Muscle layer of colon (tissue), 2 donors: Measurements from ENCODE around the gene MYL10.

ENCODE experiments used
- H3K27ac ChIP-seq: one replicate; pipeline ENCODE4 v1.7.0; 2013; ENCODE audit warnings: low read depth, mild to moderate bottlenecking, low read length, moderate library complexity
- H3K27me3 ChIP-seq, 2 donors: one replicate each; pipeline ENCODE4 v1.7.0; 2013; ENCODE audit warnings: low read length in 2 of 2, mild to moderate bottlenecking in 2 of 2; ENCODE audit not compliant: insufficient read depth in 2 of 2, control insufficient read depth in 1 of 2
- H3K36me3 ChIP-seq: one replicate; pipeline ENCODE4 v1.7.0; 2013; ENCODE audit warnings: mild to moderate bottlenecking, low read length; ENCODE audit not compliant: insufficient read depth
- H3K4me1 ChIP-seq: one replicate; pipeline ENCODE4 v1.7.0; 2013; ENCODE audit warnings: mild to moderate bottlenecking, low read length; ENCODE audit not compliant: insufficient read depth
- H3K4me3 ChIP-seq, 2 donors: one replicate each; pipeline ENCODE4 v1.7.0; 2013; ENCODE audit warnings: low read length in 2 of 2, low read depth in 1 of 2, mild to moderate bottlenecking in 1 of 2, moderate library complexity in 1 of 2
- H3K9ac ChIP-seq: one replicate; pipeline ENCODE4 v1.7.0; 2013; ENCODE audit warnings: low read length
- H3K9me3 ChIP-seq: one replicate; pipeline ENCODE4 v1.7.0; 2013; ENCODE audit warnings: mild to moderate bottlenecking, low read length
- donor health status: abdominal sarcoma.
- donor health status: Adenocarcinoma of cecum.

MYL10 gene

DNA sequence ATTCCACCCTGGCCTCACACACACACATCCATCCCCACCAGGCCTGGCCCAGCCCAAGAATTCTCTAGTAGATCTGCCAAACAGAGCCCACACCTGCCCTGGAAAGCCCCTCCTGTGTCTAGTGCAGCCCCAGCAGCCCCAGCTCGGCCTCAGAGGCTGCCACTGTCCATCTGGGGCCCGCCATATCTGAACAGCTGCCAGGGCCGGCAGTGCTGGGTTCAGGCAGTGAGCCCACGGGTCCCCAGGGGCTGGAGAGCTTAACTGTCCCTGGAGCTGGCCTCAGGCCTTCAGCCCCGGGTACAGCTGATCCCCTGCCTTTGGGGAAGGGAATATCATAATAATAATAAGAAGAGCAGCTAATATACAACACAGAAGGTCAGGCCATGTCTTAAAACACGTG is 574 bp downstream of the MYL10 start:
- H3K9ac ChIP-seq = no peak overlapping the region
- H3K27me3 ChIP-seq = peaks cover 0 to 23% of the 10 kb centered on the region in 2 donors
- no peaks in the 10 kb centered on the region for H3K4me1 ChIP-seq
- H3K36me3 ChIP-seq = no peaks in the 10 kb centered on the region
- no peak overlapping the region for H3K4me3 ChIP-seq
- no peaks in the 10 kb centered on the region for H3K9me3 ChIP-seq
- no peak overlapping the region for H3K27ac ChIP-seq

GRCh38 chr7:101626758-101627157 is 2.3 kb downstream of the MYL10 start:
- no peak overlapping the region for H3K9ac ChIP-seq
- H3K9me3 ChIP-seq = no peaks in the 10 kb centered on the region
- peaks cover 0 to 28% of the 10 kb centered on the region in 2 donors for H3K27me3 ChIP-seq
- H3K4me3 ChIP-seq = no peak overlapping the region
- H3K27ac ChIP-seq = no peak overlapping the region
- H3K4me1 ChIP-seq = no peaks in the 10 kb centered on the region
- H3K36me3 ChIP-seq = no peaks in the 10 kb centered on the region

DNA sequence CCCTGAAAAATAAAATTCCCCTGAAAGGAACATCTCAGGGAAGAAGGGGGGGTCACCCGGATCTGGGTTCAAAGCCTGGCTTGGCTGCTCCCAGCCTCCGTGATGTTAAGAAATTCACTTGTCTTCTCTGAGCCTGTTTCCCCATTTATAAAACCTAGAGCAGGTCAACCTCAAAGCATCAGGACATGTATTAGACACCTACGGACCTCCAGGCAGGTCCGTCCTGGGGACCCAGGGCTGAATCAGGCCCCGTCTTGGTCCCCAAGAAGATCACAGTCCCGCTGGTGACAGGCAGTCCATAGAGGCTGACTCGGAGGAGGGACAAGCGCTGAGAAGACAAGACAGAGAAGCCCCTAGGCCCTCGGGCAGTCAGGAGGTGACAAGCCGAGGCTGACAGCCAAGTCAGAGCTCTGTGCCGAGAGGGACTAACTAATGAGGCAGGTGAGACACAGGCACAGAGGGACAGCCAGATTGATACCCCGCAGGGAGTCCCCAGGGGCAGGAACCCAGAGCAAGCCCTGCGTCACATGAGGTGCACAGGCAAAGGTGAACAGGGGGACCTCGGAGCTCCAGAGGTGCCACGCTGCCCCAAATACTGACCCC is 2.9 kb downstream of the MYL10 start:
- Histone ChIP-seq H3K4me1 (no peaks in the 10 kb centered on the region), H3K27me3 (peaks cover 0 to 28% of the 10 kb centered on the region in 2 donors), H3K4me3 (no peak overlapping the region), H3K36me3 (no peaks in the 10 kb centered on the region), H3K27ac (no peak overlapping the region), H3K9ac (no peak overlapping the region), H3K9me3 (no peaks in the 10 kb centered on the region)

GRCh38 chr7:101625031-101625791 is 3.9 kb downstream of the MYL10 start:
- Histone ChIP-seq H3K27ac (no peak overlapping the region), H3K27me3 (peaks cover 0 to 25% of the 10 kb centered on the region in 2 donors), H3K4me1 (no peaks in the 10 kb centered on the region), H3K9ac (no peak overlapping the region), H3K9me3 (no peaks in the 10 kb centered on the region), H3K4me3 (no peak overlapping the region), H3K36me3 (no peaks in the 10 kb centered on the region)

- H3K36me3 ChIP-seq = no peaks in the 10 kb centered on the region
- H3K4me3 ChIP-seq = no peak overlapping the region
- H3K4me1 ChIP-seq = no peaks in the 10 kb centered on the region
- H3K9ac ChIP-seq = no peak overlapping the region
- peaks cover 0 to 25% of the 10 kb centered on the region in 2 donors for H3K27me3 ChIP-seq
- no peak overlapping the region for H3K27ac ChIP-seq
- no peaks in the 10 kb centered on the region for H3K9me3 ChIP-seq
These were observed 4.7 kb downstream of the MYL10 start for GRCh38 chr7:101624246-101625001.

DNA sequence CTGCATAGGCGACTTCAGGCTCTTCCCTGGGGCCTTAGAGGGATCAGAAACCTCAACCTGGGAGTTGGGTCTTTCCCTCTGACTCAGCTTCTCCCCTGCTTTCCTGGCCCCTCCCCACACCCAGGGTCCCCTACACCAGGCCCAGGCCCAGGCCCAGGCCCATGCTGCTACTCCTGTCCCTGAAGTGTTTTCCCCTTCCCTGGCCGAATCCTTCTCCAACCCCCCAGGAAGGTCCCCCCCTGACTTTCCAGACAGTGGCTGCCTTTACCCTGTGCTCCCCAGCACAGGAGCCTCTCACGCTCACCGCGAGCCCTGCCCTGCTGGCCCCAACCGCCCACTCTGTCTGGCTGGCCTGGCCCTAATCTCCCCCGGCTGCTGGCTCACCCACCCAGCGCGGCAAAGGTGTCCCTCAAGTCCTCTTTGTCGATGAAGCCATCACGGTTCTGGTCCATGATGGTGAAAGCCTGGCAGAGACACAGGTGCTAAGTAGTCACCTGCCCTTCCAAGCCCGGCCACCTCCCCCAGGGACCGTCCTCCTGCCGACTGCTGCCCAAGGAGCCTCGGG is 6.4 kb downstream of the MYL10 start:
- Histone ChIP-seq H3K27ac (no peak overlapping the region), H3K9ac (no peak overlapping the region), H3K27me3 (peaks cover 0 to 25% of the 10 kb centered on the region in 2 donors), H3K4me3 (no peak overlapping the region), H3K9me3 (no peaks in the 10 kb centered on the region), H3K36me3 (no peaks in the 10 kb centered on the region), H3K4me1 (no peaks in the 10 kb centered on the region)

DNA sequence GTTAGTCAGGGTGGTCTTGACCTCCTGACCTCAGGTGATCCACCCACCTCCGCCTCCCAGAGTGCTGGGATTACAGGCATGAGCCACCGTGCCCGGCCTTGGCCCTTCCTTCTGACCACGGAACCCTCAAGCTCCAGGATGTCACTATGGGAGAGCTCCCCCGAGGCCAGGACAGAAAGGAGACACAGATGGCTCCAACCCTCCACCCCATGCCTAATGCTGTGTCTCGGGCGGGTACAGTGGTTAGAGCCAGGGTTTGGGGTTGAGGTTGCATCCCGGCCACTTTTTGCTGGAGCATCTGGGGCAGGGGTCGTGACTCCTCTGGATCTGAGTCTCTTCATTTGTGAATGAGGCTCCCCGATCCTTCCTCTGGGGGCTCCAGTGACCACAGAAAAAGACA is 8.1 kb downstream of the MYL10 start:
- Histone ChIP-seq H3K4me3 (no peak overlapping the region), H3K27ac (no peak overlapping the region), H3K4me1 (no peaks in the 10 kb centered on the region), H3K9ac (no peak overlapping the region), H3K9me3 (no peaks in the 10 kb centered on the region), H3K36me3 (no peaks in the 10 kb centered on the region), H3K27me3 (peaks cover 0 to 24% of the 10 kb centered on the region in 2 donors)

DNA sequence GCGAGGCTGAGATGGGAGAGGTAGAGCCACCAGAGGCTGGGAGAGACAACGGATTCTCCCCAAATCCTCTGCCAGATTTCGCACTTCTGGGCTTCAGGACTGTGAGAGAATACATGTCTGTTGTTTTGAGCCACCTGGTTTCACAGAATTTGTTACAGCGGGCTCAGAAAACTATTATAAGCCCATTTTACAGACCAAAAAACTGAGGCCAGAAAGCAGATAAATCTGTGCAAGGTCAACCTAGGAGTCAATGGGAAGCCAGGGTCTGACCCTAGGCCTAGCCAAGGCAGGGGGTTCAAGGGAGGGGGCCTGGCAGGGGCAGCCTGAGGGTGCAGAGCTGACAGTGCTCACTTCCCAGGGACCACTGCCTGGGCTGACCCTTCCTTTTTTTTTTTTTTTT is 8.7 kb downstream of the MYL10 start:
- Histone ChIP-seq H3K4me3 (no peak overlapping the region), H3K4me1 (no peaks in the 10 kb centered on the region), H3K27ac (no peak overlapping the region), H3K9me3 (no peaks in the 10 kb centered on the region), H3K9ac (no peak overlapping the region), H3K36me3 (no peaks in the 10 kb centered on the region), H3K27me3 (peaks cover 0 to 23% of the 10 kb centered on the region in 2 donors)

GRCh38 chr7:101618916-101619315 is 10.2 kb downstream of the MYL10 start:
- H3K4me1 ChIP-seq = no peaks in the 10 kb centered on the region
- H3K27me3 ChIP-seq = peaks cover 0 to 10% of the 10 kb centered on the region in 2 donors
- no peaks in the 10 kb centered on the region for H3K36me3 ChIP-seq
- H3K4me3 ChIP-seq = no peak overlapping the region
- no peak overlapping the region for H3K9ac ChIP-seq
- no peaks in the 10 kb centered on the region for H3K9me3 ChIP-seq
- no peak overlapping the region for H3K27ac ChIP-seq

DNA sequence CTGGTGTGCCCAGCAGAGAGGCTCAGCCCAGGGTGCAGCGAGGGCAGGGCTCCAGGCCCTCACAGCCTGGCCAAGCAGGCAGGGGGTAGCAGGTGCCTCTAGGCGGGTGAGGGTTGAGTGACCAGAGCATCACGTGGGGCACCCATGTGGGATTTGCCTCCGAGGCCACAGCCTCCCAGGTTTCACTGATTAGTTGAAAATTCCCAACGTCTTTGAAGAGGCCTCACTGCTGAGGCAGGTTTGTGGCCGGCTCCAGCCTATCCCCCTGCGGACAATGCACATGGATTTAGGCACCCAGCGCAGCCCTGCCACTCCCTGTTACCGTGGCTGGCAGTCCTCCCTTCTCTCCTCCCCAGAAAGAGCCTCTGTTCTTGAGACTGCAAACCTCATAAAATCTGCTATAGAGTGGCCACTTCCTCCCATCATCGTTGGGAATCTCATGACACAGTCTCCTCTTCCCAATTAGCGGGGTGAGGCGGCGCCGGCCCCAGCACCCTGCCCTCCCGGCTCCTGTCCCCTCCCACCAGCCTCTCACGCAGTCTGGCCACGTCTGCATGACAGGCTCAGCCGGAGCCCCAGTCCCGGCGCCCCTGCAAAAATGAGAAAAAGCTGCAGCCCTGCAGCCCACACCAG is 10.8 kb downstream of the MYL10 start:
- H3K9ac ChIP-seq = no peak overlapping the region
- H3K27me3 ChIP-seq = peaks cover 0 to 10% of the 10 kb centered on the region in 2 donors

More for the DNA sequence above, 10.8 kb downstream of the MYL10 start:
- H3K4me1 ChIP-seq = no peaks in the 10 kb centered on the region
- H3K36me3 ChIP-seq = no peaks in the 10 kb centered on the region
- no peak overlapping the region for H3K4me3 ChIP-seq
- no peaks in the 10 kb centered on the region for H3K9me3 ChIP-seq
- H3K27ac ChIP-seq = no peak overlapping the region
